IPS-15b (cell line): Measurements from ENCODE around the gene GPR146.
A peak's percentile ranks its signal among the peaks of the same experiment; 100 is the strongest.

Experiments used
- H3K27me3 ChIP-seq: one replicate; pipeline ENCODE4 v1.6.1; 2013; ENCODE audit warnings: low read length; ENCODE audit not compliant: control insufficient read depth, insufficient read depth
- H3K36me3 ChIP-seq: one replicate; pipeline ENCODE4 v1.6.1; 2013; ENCODE audit warnings: low read length; ENCODE audit not compliant: control insufficient read depth, insufficient read depth
- H3K4me1 ChIP-seq: one replicate; pipeline ENCODE4 v1.6.1; 2013; ENCODE audit warnings: mild to moderate bottlenecking, low read length; ENCODE audit not compliant: control insufficient read depth, insufficient read depth
- H3K4me3 ChIP-seq: one replicate; pipeline ENCODE4 v1.5.1; 2013; ENCODE audit warnings: low read depth, low read length
- H3K9ac ChIP-seq: one replicate; pipeline ENCODE4 v1.6.1; 2013; ENCODE audit warnings: low read depth, mild to moderate bottlenecking, low read length
- H3K9me3 ChIP-seq: one replicate; pipeline ENCODE4 v1.6.1; 2013; ENCODE audit warnings: mild to moderate bottlenecking, low read length; ENCODE audit not compliant: control insufficient read depth, insufficient read depth

The GPR146 gene

DNA sequence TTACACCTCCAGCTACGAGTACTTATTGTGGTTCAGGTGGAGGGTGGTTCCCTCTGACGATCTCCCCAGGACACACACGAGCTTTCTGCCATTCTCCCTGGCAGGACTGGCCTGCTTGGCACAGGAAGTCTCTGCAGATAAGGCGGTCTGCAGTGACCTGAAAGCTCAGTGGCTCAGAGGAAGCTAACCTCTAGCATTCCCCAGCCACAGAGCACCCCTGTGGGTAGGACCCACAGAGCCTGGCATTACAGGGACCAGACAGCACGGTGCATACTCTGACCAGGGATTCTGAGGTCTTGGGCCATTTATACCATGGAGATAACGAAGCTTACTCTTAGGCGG is 1.9 kb upstream of the GPR146 start:
- Histone ChIP-seq H3K27me3 (no peaks in the 10 kb centered on the region), H3K4me1 (no peaks in the 10 kb centered on the region), H3K36me3 (peaks cover 3% of the 10 kb centered on the region), H3K9ac (no peak overlapping the region), H3K9me3 (no peaks in the 10 kb centered on the region), H3K4me3 (no peak overlapping the region)

DNA sequence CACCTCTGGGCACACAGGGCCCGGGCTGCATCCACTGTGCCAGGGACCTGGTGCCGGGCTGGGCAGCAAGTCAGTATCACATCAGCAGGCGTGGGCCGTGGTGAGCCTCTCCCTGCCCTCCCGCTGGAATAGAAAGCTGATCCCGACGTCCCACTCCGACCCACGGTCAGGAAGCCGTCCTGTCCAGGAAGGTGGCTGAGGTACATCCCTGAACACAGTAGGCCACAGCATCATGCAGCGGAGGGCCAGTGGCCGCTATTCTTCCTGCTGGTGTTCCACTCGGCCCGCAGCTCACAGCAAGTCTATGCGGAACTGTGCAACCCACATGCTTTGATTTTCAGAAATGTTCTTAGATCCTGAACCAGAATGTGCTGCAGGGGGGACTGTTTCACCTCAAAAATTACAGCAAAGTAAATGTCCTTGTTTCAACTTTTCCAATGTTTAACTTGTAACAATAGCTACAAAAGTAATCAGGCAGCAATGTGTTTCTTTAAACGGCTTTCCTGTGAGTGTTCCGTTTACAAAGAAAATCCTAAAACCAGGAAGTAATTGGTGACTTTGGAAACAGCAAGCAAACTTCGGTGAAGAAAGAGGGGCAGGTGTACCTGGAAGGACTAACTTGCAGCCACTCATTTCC is 676 bp upstream of the GPR146 start:
- peak overlapping the region; percentile 1 for H3K4me3 ChIP-seq
- no peaks in the 10 kb centered on the region for H3K4me1 ChIP-seq
- no peaks in the 10 kb centered on the region for H3K9me3 ChIP-seq
- peak overlapping the region; percentile 41 for H3K9ac ChIP-seq
- H3K27me3 ChIP-seq, result no peaks in the 10 kb centered on the region
- H3K36me3 ChIP-seq, result peaks cover 3% of the 10 kb centered on the region

- H3K27me3 ChIP-seq, result no peaks in the 10 kb centered on the region
- peak overlapping the region; percentile 45 for H3K4me3 ChIP-seq
- H3K4me1 ChIP-seq, result no peaks in the 10 kb centered on the region
- no peak overlapping the region for H3K9ac ChIP-seq
- peaks cover 3% of the 10 kb centered on the region for H3K36me3 ChIP-seq
- H3K9me3 ChIP-seq, result no peaks in the 10 kb centered on the region
Measured at GRCh38 chr7:1045069-1046063, 1.0 kb downstream of the GPR146 start.

DNA sequence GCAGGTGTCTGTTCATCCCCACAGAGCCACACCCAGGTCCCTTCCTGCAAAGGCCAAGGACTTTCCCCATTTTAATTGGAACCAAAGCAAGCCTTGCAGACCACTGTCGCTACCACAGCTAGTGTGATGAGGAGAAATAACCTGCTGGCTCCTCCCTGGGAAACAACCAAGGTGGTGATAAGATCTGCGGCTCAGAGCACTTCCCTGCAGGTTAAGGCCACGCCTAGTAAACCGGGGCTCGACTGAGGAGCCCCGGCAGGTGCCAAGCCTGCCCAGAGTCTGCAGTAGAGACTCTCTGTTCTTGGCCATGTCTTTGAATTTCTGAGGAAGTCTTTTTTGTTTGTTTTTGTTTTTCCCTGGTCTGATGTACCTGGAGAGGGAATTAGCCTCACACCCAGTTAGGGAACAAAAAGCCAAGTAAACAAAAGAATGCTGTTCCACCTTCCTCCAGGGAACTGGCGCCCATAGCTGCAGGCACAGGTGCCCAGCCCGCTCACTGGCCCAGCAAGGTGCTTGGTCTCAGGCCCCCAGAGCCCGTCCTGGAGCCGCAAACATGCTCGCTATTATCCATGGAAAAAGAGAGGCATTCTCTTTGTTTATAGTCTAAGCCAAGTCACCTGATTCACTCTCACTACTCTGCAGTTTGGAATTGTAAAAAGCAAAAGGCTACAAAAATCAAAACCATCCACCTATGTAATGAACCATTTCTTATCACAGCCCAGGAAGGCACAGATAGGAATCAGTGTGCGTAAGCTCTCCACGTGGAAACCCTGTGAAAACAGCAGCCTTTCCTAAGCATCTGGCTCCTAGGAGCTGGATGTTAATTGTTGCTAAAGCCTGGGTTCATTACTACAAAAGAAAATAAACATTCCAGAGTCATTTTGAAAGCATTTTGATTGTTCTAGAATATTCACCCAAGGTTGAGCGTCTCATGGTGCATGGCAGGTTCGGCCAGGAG is 2.7 kb downstream of the GPR146 start:
- no peaks in the 10 kb centered on the region for H3K9me3 ChIP-seq
- H3K36me3 ChIP-seq, result peaks cover 3% of the 10 kb centered on the region
- no peak overlapping the region for H3K4me3 ChIP-seq
- H3K9ac ChIP-seq, result no peak overlapping the region
- no peaks in the 10 kb centered on the region for H3K4me1 ChIP-seq
- H3K27me3 ChIP-seq, result no peaks in the 10 kb centered on the region

- peaks cover 6% of the 10 kb centered on the region for H3K36me3 ChIP-seq
- H3K27me3 ChIP-seq, result no peaks in the 10 kb centered on the region
- no peaks in the 10 kb centered on the region for H3K9me3 ChIP-seq
- no peak overlapping the region for H3K4me3 ChIP-seq
- H3K4me1 ChIP-seq, result no peaks in the 10 kb centered on the region
- no peak overlapping the region for H3K9ac ChIP-seq
Measured at GRCh38 chr7:1049006-1049741, 4.8 kb downstream of the GPR146 start.

DNA sequence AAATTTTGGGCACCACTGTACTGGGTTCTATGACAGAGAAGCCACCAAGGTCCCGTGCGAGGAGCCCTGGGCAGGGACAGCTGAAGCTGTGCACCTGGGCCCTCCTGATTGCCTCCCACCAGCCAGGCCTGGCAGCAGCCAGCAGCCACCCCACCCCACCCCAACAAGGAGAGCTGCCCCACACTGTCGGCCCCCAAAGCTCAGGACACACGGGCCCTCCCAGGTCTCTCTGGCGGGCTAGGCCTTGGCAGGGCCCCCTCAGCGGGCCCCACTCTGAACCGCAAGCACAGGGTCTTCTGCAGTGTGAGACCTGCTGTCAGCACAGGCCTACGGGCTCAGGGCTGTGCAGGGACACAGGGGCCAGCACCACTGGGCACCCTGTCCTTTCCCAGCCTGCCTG is 5.5 kb downstream of the GPR146 start:
- Histone ChIP-seq H3K9ac (no peak overlapping the region), H3K4me3 (no peak overlapping the region), H3K27me3 (no peaks in the 10 kb centered on the region), H3K36me3 (peaks cover 9% of the 10 kb centered on the region), H3K4me1 (no peaks in the 10 kb centered on the region), H3K9me3 (no peaks in the 10 kb centered on the region)

- Histone ChIP-seq H3K4me1 (no peaks in the 10 kb centered on the region), H3K9ac (no peak overlapping the region)
Measured at GRCh38 chr7:1050254-1050906, 6.0 kb downstream of the GPR146 start.

GRCh38 chr7:1050956-1051690 is 6.8 kb downstream of the GPR146 start:
- H3K4me1 ChIP-seq, result no peaks in the 10 kb centered on the region
- peaks cover 9% of the 10 kb centered on the region for H3K36me3 ChIP-seq
- H3K9me3 ChIP-seq, result no peaks in the 10 kb centered on the region
- no peak overlapping the region for H3K9ac ChIP-seq
- no peak overlapping the region for H3K4me3 ChIP-seq
- H3K27me3 ChIP-seq, result no peaks in the 10 kb centered on the region

More at GRCh38 chr7:1050254-1050906, 6.0 kb downstream of the GPR146 start:
- H3K27me3 ChIP-seq, result no peaks in the 10 kb centered on the region
- H3K36me3 ChIP-seq, result peaks cover 9% of the 10 kb centered on the region
- no peaks in the 10 kb centered on the region for H3K9me3 ChIP-seq
- no peak overlapping the region for H3K4me3 ChIP-seq

GRCh38 chr7:1052031-1052818 is 7.9 kb downstream of the GPR146 start:
- H3K27me3 ChIP-seq, result no peaks in the 10 kb centered on the region
- no peak overlapping the region for H3K4me3 ChIP-seq
- peaks cover 6% of the 10 kb centered on the region for H3K36me3 ChIP-seq
- H3K9me3 ChIP-seq, result no peaks in the 10 kb centered on the region
- peak overlapping the region; percentile 24 for H3K9ac ChIP-seq
- H3K4me1 ChIP-seq, result no peaks in the 10 kb centered on the region

GRCh38 chr7:1053002-1053411 is 8.7 kb downstream of the GPR146 start:
- Histone ChIP-seq H3K4me1 (no peaks in the 10 kb centered on the region), H3K9ac (peak overlapping the region; percentile 65), H3K4me3 (no peak overlapping the region), H3K36me3 (peaks cover 10% of the 10 kb centered on the region), H3K27me3 (no peaks in the 10 kb centered on the region), H3K9me3 (no peaks in the 10 kb centered on the region)
